B cell (primary cell): ENCODE data around the gene ARHGAP45.

Experiments used
- CTCF ChIP-seq: fragments of 200-600 bp; IDR thresholded peaks from one replicate; pipeline ENCODE4 v1.8.0; 2022; ENCODE audit warnings: antibody characterized with exemption, mild to moderate bottlenecking
- EZH2 ChIP-seq: IDR thresholded peaks from 2 replicates; pipeline ENCODE4 v1.6.1; 2012; ENCODE audit warnings: borderline replicate concordance, low read depth, mild to moderate bottlenecking, moderate library complexity, low read length; ENCODE audit not compliant: insufficient read depth, poor library complexity, severe bottlenecking

GRCh38 chr19:1076951-1077350 lies 10.0 kb downstream of the ARHGAP45 start:
- TF ChIP-seq CTCF (no peak), EZH2 (no peak)
